ENCODE results near the gene LIPG. TPM values are rescaled to one million over a fixed set of nuclear protein-coding genes. Genes with fewer than 3 reads are reported as not detected.

LIPG gene
- total RNA-seq, 1 experiment from 2014 or later = 92.0 TPM

- CTCF ChIA-PET = no interaction called here
- POLR2A ChIA-PET = no interaction called here
- in situ Hi-C loops (cut with HindIII; ENCODE audit: low pct_unique_long_range_greater_than_20kb, low sequenced_read_pairs) = no loop called here
Observed at GRCh38 chr18:49550621-49551339, 11.1 kb upstream of the LIPG start.

GRCh38 chr18:49553003-49553402 lies 8.9 kb upstream of the LIPG start:
- H3K36me3 ChIP-seq (ENCODE audit: control insufficient read depth, insufficient read depth, low read length) = no peaks in the 10 kb centered on the region
- no peak for DNase-seq (ENCODE audit: low read depth, low spot score)
- in situ Hi-C loops (cut with HindIII; ENCODE audit: low pct_unique_long_range_greater_than_20kb, low sequenced_read_pairs) = no loop called here
- H3K4me3 ChIP-seq (ENCODE audit: low read depth in 2 of 2, low read length in 2 of 2) = no peak overlapping the region
- no peaks in the 10 kb centered on the region for H3K9me3 ChIP-seq (ENCODE audit: control insufficient read depth, insufficient read depth, low read depth, low read length)
- H3K4me1 ChIP-seq (ENCODE audit: control insufficient read depth, insufficient read depth, low read length) = no peaks in the 10 kb centered on the region
- CTCF ChIA-PET = no interaction called here
- intact Hi-C loops (cut with micrococcal nuclease; ENCODE audit: unreplicated experiment) = no loop called here
- no peak overlapping the region for H3K27ac ChIP-seq (ENCODE audit: low read length)
- H3K27me3 ChIP-seq (ENCODE audit: control insufficient read depth, insufficient read depth, low read length) = no peaks in the 10 kb centered on the region
- no TSS peak for BruUV-seq (replicated peaks)
- no peak for TF ChIP-seq POLR2AphosphoS5 (IDR thresholded peaks at IDR 0.05; ENCODE audit: low read depth, low read length)
- TF ChIP-seq TCF7L2 (IDR thresholded peaks at IDR 0.05; ENCODE audit: low read depth, low read length) = no peak
- no peak for TF ChIP-seq SIN3A (IDR thresholded peaks at IDR 0.05; ENCODE audit: borderline replicate concordance, insufficient read depth, low read depth, low read length)
- TF ChIP-seq REST (IDR thresholded peaks at IDR 0.05; ENCODE audit: insufficient read depth in 1 of 2, low read depth in 2 of 2, low read length in 1 of 2) = no peak
- TF ChIP-seq CTCF (IDR thresholded peaks at IDR 0.05) = no peak
- POLR2A ChIA-PET = no interaction called here
- no peak for ATAC-seq

More at GRCh38 chr18:49550621-49551339, 11.1 kb upstream of the LIPG start:
- Histone ChIP-seq H3K36me3 (ENCODE audit: control insufficient read depth, insufficient read depth, low read length) (no peaks in the 10 kb centered on the region), H3K4me1 (ENCODE audit: control insufficient read depth, insufficient read depth, low read length) (no peaks in the 10 kb centered on the region), H3K27me3 (ENCODE audit: control insufficient read depth, insufficient read depth, low read length) (no peaks in the 10 kb centered on the region), H3K9me3 (ENCODE audit: control insufficient read depth, insufficient read depth, low read depth, low read length) (no peaks in the 10 kb centered on the region), H3K4me3 (ENCODE audit: low read depth in 2 of 2, low read length in 2 of 2) (no peak overlapping the region), H3K27ac (ENCODE audit: low read length) (no peak overlapping the region)
- no TSS peak for BruUV-seq (replicated peaks)
- ATAC-seq (no peak), DNase-seq (ENCODE audit: low read depth, low spot score) (no peak)
- intact Hi-C loops (cut with micrococcal nuclease; ENCODE audit: unreplicated experiment) = no loop called here
- no peak for TF ChIP-seq SIN3A (IDR thresholded peaks at IDR 0.05; ENCODE audit: borderline replicate concordance, insufficient read depth, low read depth, low read length)
- TF ChIP-seq TCF7L2 (IDR thresholded peaks at IDR 0.05; ENCODE audit: low read depth, low read length) = no peak
- no peak for TF ChIP-seq CTCF (IDR thresholded peaks at IDR 0.05)
- no peak for TF ChIP-seq REST (IDR thresholded peaks at IDR 0.05; ENCODE audit: insufficient read depth in 1 of 2, low read depth in 2 of 2, low read length in 1 of 2)
- no peak for TF ChIP-seq POLR2AphosphoS5 (IDR thresholded peaks at IDR 0.05; ENCODE audit: low read depth, low read length)
